SIG-M5 (cell line): ENCODE results near the gene HLA-F.

ENCODE experiments used
- DNase-seq: peaks from one replicate; lab custom pipeline; 2025; lab: John Stamatoyannopoulos, UW

HLA-F gene

DNA sequence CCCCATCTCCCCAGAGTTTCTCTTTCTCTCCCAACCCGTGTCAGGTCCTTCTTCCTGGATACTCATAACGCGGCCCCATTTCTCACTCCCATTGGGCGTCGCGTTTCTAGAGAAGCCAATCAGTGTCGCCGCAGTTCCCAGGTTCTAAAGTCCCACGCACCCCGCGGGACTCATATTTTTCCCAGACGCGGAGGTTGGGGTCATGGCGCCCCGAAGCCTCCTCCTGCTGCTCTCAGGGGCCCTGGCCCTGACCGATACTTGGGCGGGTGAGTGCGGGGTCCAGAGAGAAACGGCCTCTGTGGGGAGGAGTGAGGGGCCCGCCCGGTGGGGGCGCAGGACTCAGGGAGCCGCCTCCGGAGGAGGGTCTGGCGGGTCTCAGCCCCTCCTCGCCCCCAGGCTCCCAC is at the start of gene HLA-F:
Gene HLA-F (plus strand): TSS at position 173 of the 404 bp plus-strand sequence. CDS start 30 bp downstream, at position 203.
- no peak for DNase-seq

DNA sequence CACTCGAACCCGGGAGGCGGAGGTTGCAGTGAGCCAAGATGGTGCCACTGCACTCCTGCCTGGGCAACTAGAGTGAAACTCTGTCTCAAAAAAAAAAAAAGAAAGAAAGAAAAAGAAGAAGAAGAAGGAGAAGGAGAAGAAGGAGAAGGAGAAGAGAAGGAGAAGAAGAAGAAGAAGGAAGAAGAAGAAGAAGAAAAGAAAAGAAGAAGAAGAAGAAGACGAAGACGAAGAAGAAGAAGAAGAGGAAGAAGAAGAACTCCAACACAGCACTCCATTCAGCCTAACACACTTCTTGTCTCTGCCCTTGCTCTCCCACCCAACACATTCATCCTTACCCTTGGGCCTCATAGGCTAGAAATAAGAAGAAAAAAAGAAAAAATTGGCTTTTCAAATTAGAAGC is 49.2 kb upstream of the HLA-F start:
- no peak for DNase-seq

DNA sequence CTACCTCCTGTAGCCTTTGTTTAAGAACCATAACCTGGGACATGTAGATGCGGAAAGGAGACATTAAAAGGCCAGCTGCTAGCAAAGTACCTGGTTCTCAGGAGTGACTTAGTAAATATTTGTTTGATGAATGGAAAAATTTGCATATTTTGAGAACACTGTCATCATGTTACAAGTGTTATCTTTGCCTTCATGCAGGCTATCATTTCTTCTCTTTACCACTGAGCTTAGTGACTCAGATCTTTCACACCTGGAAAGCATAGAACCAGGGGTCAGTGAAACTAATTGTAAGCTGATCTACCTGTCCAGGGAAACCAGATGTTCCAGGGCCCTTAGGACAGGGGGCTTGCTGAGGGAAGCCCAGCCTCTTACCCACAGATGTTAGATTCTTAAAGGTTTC is 47.7 kb upstream of the HLA-F start:
- DNase-seq: no peak

DNA sequence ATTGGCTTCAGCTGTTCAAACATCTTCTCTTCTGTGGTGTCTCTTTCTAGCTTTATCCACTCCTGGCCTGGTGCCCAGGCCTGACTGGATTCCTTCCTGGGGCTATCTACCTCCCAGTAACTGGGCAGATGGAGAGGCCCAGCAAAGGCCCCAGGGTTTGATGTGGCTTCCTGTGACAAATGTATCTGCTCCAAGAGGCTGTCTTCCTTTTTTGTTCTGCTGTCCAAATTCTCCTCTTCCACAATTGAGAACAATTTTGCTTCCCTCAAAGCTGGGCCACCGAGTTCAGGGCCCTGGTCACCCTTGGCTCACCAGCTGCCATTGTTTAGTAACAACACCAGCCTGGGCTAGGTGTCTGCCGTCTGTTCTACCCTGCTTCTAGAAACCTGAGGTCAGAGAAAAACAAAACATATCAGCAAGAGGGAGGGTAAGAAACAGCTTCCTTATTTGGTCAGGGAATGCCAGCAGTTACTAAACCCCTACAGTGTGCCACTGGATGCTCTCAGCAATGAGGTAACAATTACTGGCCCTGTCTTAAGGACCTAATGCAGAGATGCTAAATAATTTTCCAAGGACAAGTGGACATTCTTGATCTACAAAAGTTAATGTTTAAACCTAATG is 46.1 kb upstream of the HLA-F start:
- no peak for DNase-seq

DNA sequence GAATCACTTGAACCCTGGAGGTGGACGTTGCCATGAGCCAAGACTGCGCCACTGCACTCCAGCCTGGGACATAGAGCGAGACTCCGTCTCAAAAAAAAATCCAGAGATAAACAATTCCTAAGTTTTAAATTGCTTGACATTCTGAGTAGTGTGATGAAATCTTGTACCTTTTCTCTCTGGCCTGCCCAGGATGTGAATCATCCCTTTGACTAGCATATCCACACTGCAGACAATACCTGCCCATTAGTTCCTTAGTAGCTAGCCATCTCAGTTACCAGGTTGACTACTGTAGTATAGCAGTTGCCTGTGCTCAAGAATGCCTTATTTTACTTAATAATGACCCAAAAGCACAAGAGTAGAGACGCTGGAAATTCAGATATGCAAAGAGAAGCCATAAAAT is 45.1 kb upstream of the HLA-F start:
- DNase-seq: no peak

DNA sequence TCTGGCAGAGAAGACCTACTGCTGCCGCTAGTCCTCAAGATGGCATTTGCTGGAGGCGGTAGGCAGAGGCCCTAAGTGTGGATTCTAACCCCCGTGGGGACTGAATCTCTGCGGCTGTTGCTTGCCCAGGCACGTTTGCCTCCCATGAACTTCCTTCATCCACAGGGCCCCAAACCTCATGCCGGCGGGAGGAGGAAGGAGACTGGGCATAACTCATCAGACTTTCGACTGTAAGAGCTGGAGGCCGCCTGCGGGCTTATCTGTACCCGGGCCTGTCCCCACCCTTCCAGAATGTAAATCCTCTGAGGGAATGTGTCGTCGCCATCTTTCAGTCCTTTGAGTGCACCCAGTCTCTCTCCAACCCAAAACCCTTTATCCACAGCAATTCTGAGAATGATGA is 43.3 kb upstream of the HLA-F start:
- DNase-seq: no peak

DNA sequence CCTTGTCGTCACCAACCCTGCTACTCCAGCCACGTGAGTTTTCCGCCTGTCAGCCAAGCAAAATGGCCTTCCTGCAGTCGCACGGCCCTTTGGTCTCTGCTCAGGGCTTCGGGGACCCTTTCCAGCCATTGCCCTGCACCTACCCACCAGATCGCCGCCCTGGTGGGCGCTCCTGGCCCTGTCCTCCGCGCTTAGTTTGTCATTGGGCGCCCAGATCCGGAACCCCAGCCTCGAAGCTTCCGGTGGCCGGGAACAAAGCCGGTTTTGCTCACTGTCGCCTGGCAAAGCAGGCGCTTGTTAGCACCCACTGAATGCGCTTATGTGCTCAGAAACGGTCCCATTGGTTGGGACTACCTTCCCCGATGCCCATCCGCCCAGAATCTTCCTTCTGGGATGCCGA is 42.8 kb upstream of the HLA-F start:
- no peak for DNase-seq

DNA sequence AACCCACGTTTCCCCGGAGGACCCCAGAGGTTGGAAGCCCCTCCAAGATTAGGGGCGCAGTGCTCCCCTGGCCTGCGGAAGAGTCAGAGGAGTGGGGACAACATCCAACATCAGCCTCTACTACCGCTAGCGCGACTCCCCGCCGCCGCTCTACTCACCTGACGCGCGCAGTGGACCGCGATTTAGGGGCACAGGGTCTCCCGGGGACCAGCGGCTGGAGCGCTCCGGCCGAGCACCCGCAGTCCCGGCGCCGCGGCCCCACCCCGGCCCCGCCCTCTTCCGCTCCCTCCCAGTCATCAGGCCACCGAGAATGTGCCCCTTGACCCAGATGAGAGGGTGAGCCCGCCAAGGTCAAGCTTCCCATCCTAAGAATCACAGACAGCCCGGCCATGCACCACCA is 42.3 kb upstream of the HLA-F start, which contains the start of gene ZFP57:
Gene ZFP57 (minus strand): TSS at position 249 of the 400 bp plus-strand sequence. CDS start 4,149 bp downstream, outside the sequence.
- DNase-seq: no peak

DNA sequence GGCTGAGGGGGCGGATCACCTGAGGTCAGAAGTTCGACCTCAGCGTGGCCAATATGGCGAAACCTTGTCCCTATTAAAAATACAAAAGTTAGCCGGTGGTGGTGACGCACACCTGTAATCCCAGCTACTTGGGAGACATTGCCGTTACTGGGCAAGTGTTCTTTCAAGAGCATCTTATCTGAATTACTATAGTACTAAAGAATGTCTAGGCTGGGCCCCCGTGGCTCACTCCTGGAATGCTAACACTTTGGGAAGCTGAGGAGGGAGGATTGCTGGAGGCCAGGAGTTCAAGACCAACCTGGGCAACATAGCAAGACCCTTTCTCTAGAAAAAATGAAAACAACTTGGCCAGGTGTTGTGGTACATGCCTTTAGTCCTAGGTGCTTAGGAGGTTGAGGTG is 41.4 kb upstream of the HLA-F start:
- DNase-seq: no peak

DNA sequence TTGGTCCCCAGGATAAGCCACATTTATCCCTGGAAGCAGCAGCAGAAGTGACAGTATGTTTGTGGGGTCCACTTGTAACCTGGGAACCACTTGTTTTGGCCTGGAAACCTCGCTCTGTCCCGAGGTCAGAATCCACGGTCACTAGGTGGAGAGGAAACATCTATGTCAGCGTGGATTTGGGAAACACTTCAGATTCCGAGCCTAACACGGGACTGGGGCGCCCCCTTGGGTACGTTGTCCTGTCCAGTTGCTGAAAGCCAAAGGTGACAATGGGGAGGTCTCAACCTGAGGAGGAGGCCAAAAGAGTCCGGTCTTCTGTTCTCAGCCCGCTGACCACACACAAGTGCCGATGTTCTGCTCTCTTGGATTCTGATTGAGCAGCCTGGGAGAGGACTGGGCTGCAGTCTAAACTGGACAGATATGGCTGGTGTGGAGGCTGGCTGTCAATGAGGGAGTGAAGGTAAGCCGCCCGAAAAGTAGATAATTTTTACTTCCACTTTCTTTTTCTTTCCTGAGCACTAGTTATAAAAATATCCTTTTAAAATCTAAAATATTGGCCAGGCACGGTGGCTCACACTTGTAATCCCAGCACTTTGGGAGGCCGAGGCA is 37.4 kb upstream of the HLA-F start:
- no peak for DNase-seq

DNA sequence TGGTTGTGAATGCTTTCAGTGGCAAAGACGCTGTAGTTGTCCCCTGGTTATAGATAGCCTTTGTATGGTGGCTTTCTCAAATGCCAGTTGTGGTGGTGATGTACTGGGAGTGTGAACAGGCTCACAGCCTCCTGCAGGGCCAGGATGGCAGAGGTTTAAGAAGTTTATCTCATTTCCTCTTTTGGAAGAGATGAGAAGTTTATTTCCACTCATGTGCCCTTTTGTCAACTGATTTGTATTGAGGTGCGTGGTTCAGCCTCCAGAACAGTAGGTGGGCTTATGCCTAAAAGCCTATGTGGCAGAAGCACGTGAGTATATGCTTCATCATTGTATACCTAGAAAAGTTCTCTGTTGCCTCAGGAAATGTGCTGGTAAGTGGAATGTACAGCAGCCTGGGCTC is 28.6 kb upstream of the HLA-F start:
- no peak for DNase-seq

DNA sequence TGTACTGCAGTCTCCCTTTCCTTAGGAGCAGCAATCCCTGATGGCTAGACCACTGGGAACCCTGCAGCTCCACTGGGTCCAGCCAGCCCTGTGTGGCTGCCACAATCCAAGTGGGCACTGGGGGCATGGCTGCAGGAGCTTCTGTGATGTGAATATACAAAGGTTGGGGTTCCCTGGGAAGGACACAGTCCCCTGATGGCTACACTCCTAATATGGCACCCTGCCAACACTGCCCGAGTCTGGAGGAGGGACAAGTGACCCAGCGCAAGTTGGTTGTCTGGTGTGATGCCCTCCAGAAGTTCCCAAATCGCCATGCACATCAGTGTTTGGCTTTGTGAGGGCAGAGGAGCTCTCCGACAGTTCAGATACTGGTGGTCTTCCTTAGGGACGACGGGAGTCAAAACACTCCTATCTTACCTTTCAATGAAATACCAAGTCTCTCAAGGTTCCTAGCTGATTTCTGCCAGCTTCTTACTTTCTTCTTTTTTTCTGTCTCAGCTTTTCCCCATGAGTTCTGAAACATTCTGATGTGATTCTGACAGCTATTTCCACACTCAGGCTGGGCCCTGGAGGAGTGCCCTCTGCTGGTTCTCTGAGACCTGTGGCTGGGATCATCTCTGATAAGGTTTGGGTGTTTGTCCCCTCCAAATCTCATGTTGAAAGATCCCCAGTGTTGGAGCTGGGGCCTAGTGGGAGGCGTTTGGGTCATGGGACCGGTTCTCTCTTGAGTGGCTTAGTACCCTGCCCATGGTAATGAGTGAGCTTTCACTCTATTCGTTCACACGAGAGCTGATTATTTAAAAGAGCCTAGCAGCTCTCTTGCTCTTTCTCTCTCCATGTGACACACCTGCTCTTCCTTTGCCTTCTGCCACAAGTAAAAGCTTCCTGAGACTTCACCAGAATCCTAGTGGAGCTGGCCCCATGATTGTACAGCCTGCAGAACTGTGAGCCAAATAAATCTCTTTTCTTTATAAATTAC is 26.8 kb upstream of the HLA-F start:
- DNase-seq: no peak

DNA sequence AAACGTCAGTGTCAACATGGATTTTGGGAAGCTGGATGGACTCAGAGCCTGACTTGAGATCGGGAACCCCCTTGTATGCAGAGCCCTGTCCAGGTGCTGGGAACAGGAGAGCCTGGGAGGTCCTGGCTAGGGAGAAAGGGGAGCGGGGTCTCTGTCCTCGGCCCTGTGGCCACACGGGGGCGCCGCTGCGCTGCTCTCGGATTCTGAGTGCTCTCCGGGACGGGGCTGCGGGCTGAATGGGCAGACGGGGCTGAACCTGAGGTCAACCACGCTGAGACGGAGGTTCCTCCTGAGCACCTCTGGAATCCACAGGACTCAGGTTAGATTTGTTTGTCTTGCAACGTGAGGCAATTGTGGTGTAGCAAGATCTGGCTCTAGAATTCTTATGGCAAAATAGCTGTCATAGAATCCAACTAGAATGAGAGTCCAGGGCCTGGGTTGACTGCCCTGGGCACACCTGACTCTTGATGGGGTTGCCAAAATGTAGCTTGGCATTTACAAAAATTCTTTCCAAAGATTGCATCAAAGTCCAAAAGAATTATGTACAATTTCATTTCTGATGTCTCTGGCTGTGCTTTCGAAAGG is 20.6 kb upstream of the HLA-F start:
- no peak for DNase-seq

DNA sequence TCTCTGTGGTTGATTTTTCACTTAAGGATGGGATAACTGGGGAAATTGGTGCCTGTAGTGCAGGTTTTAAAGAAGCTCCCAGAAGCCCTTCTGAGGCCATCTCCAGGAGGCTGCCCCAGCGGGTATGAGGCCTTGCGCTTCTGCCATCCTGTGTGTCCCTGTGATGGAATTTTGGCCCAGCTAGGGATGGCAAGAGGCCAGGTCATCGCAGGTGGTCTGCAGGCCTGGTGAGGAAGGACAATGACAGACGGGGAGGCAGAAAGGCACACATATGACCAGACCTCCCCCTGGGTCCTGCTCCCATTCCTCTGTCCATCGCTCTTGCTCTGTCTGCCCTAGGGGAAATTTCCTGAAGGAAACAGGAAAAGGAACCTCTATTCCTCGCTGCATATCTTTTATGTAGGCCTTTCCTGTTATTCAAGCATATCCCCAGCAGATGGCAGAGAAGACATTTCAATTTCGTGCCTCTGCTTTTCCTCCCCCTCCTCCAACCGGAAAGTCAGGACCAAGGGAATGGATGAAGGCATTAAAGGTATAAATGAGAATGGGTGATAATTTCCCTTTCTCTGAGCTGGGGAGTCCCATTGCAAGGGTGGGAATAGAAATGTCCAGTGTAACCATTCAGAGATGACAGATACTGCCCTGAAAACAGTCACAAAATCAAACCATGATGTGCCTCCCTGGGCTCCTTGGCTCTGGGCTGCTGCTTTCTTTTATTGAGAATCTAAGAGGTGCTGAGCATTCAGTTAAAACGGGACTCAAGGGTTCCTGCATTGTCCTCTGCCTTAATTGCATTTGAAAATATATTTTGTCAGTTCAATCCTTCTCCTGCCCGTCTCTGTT is 17.6 kb upstream of the HLA-F start:
- no peak for DNase-seq

DNA sequence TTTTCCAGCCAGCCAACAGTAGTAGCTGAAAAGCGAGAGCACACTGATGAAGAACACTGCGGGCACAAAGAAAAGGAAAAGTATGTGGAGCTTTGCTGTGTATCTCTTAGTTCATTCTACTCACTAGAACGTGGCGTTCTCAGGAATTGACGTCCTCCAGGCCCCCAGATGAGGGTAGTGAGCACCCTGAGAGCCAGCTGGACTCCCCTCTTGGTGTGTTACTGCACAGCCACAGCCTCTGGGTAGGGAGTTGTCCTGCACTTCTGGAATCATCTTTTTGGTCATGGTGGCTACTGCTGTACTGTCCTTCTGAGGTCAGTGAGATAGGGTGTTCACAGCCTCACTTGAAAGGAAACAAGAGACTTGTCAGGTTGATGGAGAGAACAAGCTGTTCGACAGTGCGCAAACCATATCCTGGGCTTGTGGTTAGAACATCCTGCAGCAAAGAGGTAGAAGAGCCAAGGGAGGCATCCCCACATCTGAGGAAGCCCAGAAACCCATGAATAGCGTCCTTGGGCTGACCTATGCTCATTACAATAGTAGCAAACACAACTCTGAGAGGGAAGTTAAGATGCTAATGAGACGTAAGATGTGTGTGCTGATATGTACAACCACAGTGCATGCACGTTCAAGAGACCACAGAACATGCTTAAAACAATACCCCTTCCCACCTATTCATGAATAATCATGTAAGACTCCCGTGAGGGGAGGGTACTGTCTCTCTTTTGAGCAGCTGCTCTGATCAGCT is 14.6 kb upstream of the HLA-F start:
- DNase-seq: no peak

DNA sequence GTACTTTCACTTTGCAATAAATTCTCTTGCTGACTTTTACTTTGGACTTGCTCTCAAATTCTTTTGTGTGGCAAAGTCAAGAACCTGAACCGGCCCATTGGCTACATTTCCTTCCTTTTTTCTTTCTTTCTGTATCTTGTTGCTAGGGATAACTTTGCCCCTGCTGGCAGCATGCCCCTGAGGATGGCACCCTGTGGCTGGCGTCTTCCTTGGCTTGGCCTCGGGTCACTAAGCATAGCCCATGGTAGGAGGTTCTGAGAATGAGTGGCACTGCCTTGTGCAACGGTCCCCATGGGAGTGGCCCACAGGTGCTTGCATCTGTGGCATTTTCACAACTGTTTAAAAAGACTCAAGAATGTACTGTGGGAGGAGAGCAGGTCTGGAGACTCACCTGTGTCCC is 14.0 kb upstream of the HLA-F start:
- DNase-seq: no peak

DNA sequence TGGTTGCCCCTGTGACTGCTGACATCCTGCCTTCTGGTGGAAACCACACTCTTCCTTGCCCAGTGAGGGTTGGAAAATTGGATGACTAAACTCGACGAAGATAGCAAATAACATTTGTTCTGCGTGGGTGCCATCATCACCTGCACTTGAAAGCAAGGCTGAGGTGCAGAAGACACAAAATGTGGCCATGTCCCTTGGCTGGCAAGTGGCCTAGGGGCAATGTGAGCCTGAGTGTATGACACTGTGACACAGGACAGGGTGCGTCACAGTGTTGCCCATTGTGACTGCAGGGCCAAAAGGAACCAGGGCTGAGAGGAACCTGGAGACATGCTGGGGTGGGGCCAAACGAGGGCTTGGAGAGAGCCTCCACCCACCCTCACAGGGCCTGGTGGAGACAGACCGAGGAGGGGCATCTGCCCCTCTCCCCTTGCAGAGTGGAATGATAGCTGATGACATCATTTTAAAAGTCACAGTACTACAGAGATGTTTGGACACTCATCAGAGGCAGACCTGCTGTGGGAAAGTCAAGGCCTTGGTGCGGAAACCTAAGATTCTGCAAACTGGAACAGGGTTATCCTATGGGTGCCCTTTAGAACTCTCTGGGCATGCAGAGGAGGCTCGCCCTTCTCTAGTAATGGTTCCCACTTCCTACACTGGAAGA is 12.8 kb upstream of the HLA-F start:
- DNase-seq: no peak

DNA sequence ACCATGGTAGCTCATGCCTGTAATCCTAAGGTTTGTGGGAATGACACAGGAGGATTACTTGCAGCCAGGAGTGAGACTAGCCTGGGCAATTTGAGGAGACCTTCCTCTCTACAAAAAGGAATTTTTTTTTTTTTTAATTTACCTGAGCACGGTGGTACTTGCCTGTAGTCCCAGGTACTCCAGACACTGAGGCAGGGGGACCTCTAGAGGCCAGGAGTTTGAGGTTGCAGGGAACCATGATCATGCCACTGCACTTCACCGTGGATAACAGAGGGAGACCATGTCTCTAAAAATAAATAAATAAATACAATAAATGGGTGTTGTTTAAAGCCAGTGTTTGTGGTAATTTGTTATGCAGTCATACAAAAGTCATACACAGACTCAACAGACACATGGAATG is 2.4 kb upstream of the HLA-F start:
- no peak for DNase-seq

DNA sequence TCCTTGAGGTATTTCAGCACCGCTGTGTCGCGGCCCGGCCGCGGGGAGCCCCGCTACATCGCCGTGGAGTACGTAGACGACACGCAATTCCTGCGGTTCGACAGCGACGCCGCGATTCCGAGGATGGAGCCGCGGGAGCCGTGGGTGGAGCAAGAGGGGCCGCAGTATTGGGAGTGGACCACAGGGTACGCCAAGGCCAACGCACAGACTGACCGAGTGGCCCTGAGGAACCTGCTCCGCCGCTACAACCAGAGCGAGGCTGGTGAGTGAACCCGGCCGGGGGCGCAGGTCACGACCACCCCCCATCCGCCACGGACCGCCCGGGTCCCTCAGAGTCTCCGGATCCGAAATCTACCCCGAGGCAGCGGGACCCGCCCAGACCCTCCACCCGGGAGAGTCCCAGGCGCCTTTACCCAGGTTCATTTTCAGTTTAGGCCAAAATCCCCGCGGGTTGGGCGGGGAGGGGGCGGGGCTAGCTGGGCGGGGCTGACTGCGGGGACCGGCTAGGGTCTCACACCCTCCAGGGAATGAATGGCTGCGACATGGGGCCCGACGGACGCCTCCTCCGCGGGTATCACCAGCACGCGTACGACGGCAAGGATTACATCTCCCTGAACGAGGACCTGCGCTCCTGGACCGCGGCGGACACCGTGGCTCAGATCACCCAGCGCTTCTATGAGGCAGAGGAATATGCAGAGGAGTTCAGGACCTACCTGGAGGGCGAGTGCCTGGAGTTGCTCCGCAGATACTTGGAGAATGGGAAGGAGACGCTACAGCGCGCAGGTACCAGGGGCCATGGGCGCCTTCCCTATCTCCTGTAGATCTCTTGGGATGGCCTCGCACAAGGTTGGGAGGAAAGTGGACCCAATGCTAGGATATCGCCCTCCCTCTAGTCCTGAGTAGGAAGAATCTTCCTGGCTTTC is 693 bp downstream of the HLA-F start:
- DNase-seq: no peak
